Gastrocnemius medialis (tissue), 4 donors: Measurements from ENCODE around the gene UCK2. TPM values are rescaled to one million over a fixed set of nuclear protein-coding genes. Genes with fewer than 3 reads are reported as not detected.
A peak's percentile ranks its signal among the peaks of the same experiment; 100 is the strongest.

ENCODE experiments used
- ATAC-seq, 2 donors: fragments of 150-250 bp; one replicate each; pipeline ENCODE4 v1.9.1; 2016
- DNase-seq, 2 donors: peaks; one replicate each; pipeline ENCODE4 v3.0.0-alpha.2; 2019
- H3K27ac ChIP-seq, 4 donors: fragments of 200-600 bp; sonication (generic); 1 replicate in 1 of 4; 2 replicates in 3 of 4; pipeline ENCODE4 v1.5.1; 2016 to 2018; ENCODE audit warnings: mild to moderate bottlenecking in 2 of 4, moderate library complexity in 1 of 4
- H3K27me3 ChIP-seq, 3 donors: fragments of 200-600 bp; sonication (generic) in 2 of 3; 1 replicate in 1 of 3; 2 replicates in 2 of 3; pipeline versions ENCODE4 v1.5.1 to v1.6.0; 2016 to 2019; ENCODE audit warnings: mild to moderate bottlenecking in 1 of 3, moderate library complexity in 1 of 3
- H3K36me3 ChIP-seq, 2 donors: fragments of 200-600 bp; sonication (generic) in 1 of 2; one replicate each; pipeline ENCODE4 v1.5.1; 2017 to 2018
- H3K4me1 ChIP-seq, 2 donors: fragments of 200-600 bp; sonication (generic) in 1 of 2; one replicate each; pipeline ENCODE4 v1.5.1; 2016 to 2017; ENCODE audit warnings: mild to moderate bottlenecking in 2 of 2
- H3K4me3 ChIP-seq, 4 donors: fragments of 200-600 bp; sonication (generic) in 3 of 4; 1 replicate in 1 of 4; 2 replicates in 3 of 4; pipeline ENCODE4 v1.5.1; 2016 to 2019; ENCODE audit warnings: mild to moderate bottlenecking in 2 of 4
- H3K9me3 ChIP-seq, 3 donors: fragments of 200-600 bp; sonication (generic) in 2 of 3; 1 replicate in 1 of 3; 2 replicates in 2 of 3; pipeline ENCODE4 v1.5.1; 2016 to 2019
- CTCF ChIP-seq, 5 experiments: fragments of 450-650 bp in 3 of 5; fragments of 200-600 bp in 2 of 5; sonication (generic) in 2 of 5; IDR thresholded peaks in 4 of 5; conservative IDR thresholded peaks in 1 of 5; 1 replicate in 4 of 5; 2 replicates in 1 of 5; pipeline ENCODE4 v1.5.1; 2016 to 2019; ENCODE audit warnings: antibody characterized with exemption in 5 of 5, mild to moderate bottlenecking in 3 of 5, moderate library complexity in 3 of 5
- POLR2A ChIP-seq, 2 donors: fragments of 450-650 bp; IDR thresholded peaks; one replicate each; pipeline ENCODE4 v1.6.1; 2017; ENCODE audit warnings: antibody characterized with exemption in 2 of 2, mild to moderate bottlenecking in 2 of 2, moderate library complexity in 2 of 2
- in situ Hi-C, 4 donors: fragments of 200-750 bp; cut with MboI; loops; one replicate each; pipeline versions ENCODE4 v1.15.0 to v1.8.0; 2017; ENCODE audit warnings: low sequenced_read_pairs in 4 of 4
- intact Hi-C: fragments of 100-400 bp; cut with DNase I; formaldehyde crosslinking; loops from one replicate; pipeline ENCODE4 v1.15.1; 2023; ENCODE audit warnings: low total_unique reads
- total RNA-seq, 4 donors: library from RNA; depleted of rRNA; stranded (reverse); fragments of >200 nt; gene quantifications; one replicate each; pipeline versions ENCODE4 v1.1.0 to v1.2.3, GENCODE V29; 2016

Gene UCK2
- total RNA-seq, 4 donors from 2014 or later, result 14.0 to 32.7 (median 24.1) TPM

DNA sequence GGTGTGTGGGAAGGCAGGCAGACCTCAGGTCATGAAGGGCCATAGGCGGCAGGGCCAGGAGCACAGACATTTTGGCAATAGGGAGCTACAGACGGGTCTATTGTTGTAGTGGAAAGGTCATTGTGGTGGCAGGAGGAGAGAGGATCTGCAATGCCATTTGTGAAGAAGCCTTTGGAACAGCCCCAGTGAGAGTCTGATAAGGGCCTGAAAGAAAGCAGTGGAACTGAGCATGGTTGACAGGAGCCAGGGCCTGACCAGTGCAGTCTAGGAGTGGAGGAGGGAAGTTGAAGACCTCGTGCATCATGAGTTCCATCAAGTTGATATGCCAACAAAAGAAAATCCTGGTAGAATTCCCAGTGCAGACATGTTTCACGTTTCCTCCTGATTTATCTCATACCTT is 65.5 kb downstream of the UCK2 start:
- intact Hi-C loops (no loop called here), in situ Hi-C loops (no loop called here)

DNA sequence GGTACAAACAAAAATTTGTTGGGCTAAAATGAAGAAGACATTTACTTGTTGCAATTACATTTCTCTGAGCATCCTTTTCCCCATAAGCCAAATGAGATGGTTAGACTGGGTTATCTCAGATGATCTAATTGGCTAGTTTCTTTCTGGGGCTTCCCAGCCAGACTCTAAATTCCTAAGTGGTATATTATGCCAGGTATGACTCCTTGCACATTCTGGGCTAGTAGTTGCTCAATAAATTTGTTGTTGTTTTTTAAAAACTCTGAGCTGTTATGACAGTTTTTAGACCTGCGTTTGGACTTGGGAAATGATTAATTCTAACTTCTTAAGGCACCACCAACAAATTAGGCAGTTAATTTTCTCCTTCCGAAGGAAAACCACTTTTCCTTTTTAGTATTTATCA is 66.1 kb downstream of the UCK2 start:
- in situ Hi-C loops, result no loop called here
- ATAC-seq (no peak), DNase-seq (no peak)
- H3K4me1 ChIP-seq, result peaks cover 9 to 19% of the 10 kb centered on the region in 2 donors
- H3K27me3 ChIP-seq, result no peaks in the 10 kb centered on the region
- intact Hi-C loops, result no loop called here
- H3K4me3 ChIP-seq, result no peak overlapping the region
- peaks cover 0 to 8% of the 10 kb centered on the region in 2 donors for H3K36me3 ChIP-seq
- TF ChIP-seq CTCF (IDR thresholded peaks at IDR 0.05 in 4 of 5, conservative IDR thresholded peaks at IDR 0.05 in 1 of 5), result no peak
- TF ChIP-seq POLR2A (IDR thresholded peaks at IDR 0.05), result no peak
- no peak overlapping the region for H3K27ac ChIP-seq
- no peaks in the 10 kb centered on the region for H3K9me3 ChIP-seq

More for the DNA sequence above, 65.5 kb downstream of the UCK2 start:
- TF ChIP-seq CTCF (IDR thresholded peaks at IDR 0.05 in 4 of 5, conservative IDR thresholded peaks at IDR 0.05 in 1 of 5) (no peak), POLR2A (IDR thresholded peaks at IDR 0.05) (no peak)
- Histone ChIP-seq H3K36me3 (peaks cover 0 to 8% of the 10 kb centered on the region in 2 donors), H3K27me3 (no peaks in the 10 kb centered on the region), H3K4me1 (peaks cover 9 to 19% of the 10 kb centered on the region in 2 donors), H3K4me3 (no peak overlapping the region), H3K27ac (no peak overlapping the region), H3K9me3 (no peaks in the 10 kb centered on the region)
- ATAC-seq, result no peak
- DNase-seq, result no peak

- Histone ChIP-seq H3K36me3 (peaks cover 0 to 8% of the 10 kb centered on the region in 2 donors), H3K4me1 (peaks cover 18 to 24% of the 10 kb centered on the region in 2 donors), H3K27ac (no peak overlapping the region), H3K27me3 (no peaks in the 10 kb centered on the region), H3K4me3 (no peak overlapping the region), H3K9me3 (no peaks in the 10 kb centered on the region)
- ATAC-seq (no peak), DNase-seq (no peak)
- intact Hi-C loops (no loop called here), in situ Hi-C loops (no loop called here)
- TF ChIP-seq CTCF (IDR thresholded peaks at IDR 0.05 in 4 of 5, conservative IDR thresholded peaks at IDR 0.05 in 1 of 5) (no peak), POLR2A (IDR thresholded peaks at IDR 0.05) (no peak)
These were observed 67.2 kb downstream of the UCK2 start for GRCh38 chr1:165894591-165894990.

- no peaks in the 10 kb centered on the region for H3K27me3 ChIP-seq
- TF ChIP-seq CTCF (IDR thresholded peaks at IDR 0.05 in 4 of 5, conservative IDR thresholded peaks at IDR 0.05 in 1 of 5) (no peak), POLR2A (IDR thresholded peaks at IDR 0.05) (no peak)
- in situ Hi-C loops (no loop called here), intact Hi-C loops (loop anchor here (5.0 kb wide), 1 partner anchor 38 kb away; no protein-coding TSS in a partner anchor)
- no peak for DNase-seq
- ATAC-seq, result no peak
- H3K9me3 ChIP-seq, result no peaks in the 10 kb centered on the region
- peak overlapping the region in 2 of 4 donors; percentile 70 to 87 for H3K27ac ChIP-seq
- peaks cover 0 to 8% of the 10 kb centered on the region in 2 donors for H3K36me3 ChIP-seq
- no peak overlapping the region for H3K4me3 ChIP-seq
- peaks cover 18 to 24% of the 10 kb centered on the region in 2 donors for H3K4me1 ChIP-seq
These were observed 68.0 kb downstream of the UCK2 start for GRCh38 chr1:165895451-165895871.

- Histone ChIP-seq H3K9me3 (no peaks in the 10 kb centered on the region), H3K4me1 (peaks cover 18 to 24% of the 10 kb centered on the region in 2 donors), H3K4me3 (no peak overlapping the region), H3K36me3 (peaks cover 0 to 6% of the 10 kb centered on the region in 2 donors), H3K27ac (peak overlapping the region; percentile 64 to 87 (median 69)), H3K27me3 (no peaks in the 10 kb centered on the region)
- TF ChIP-seq POLR2A (IDR thresholded peaks at IDR 0.05), result peak; percentile 32 to 55
- no peak for TF ChIP-seq CTCF (IDR thresholded peaks at IDR 0.05 in 4 of 5, conservative IDR thresholded peaks at IDR 0.05 in 1 of 5)
- intact Hi-C loops (loop anchor here (5.0 kb wide), 1 partner anchor 39 kb away; no protein-coding TSS in a partner anchor), in situ Hi-C loops (no loop called here)
- ATAC-seq (peak; percentile 95), DNase-seq (peak; percentile 29 to 68)
These were observed 68.9 kb downstream of the UCK2 start for GRCh38 chr1:165896277-165896676.
